ENCODE data around the gene SLC11A1.

Gene SLC11A1

GRCh38 chr2:218381916-218382366 is at the start of gene SLC11A1:
SLC11A1 (plus strand) TSS chr2:218382273; CDS start chr2:218382369, 96 bp downstream.
- no peak for DNase-seq (ENCODE audit: low read depth in 3 of 3)

GRCh38 chr2:218332288-218332687 is 49.8 kb upstream of the SLC11A1 start:
- no peak for DNase-seq (ENCODE audit: low read depth in 3 of 3)

- DNase-seq (ENCODE audit: low read depth in 3 of 3), result no peak
Observed at GRCh38 chr2:218332920-218333645, 49.0 kb upstream of the SLC11A1 start.

- DNase-seq (ENCODE audit: low read depth in 3 of 3), result no peak
Observed at GRCh38 chr2:218334531-218334930, 47.5 kb upstream of the SLC11A1 start.

- no peak for DNase-seq (ENCODE audit: low read depth in 3 of 3)
Observed at GRCh38 chr2:218340656-218341055, 41.4 kb upstream of the SLC11A1 start.

GRCh38 chr2:218341381-218341780 is 40.7 kb upstream of the SLC11A1 start:
- no peak for DNase-seq (ENCODE audit: low read depth in 3 of 3)

- no peak for DNase-seq (ENCODE audit: low read depth in 3 of 3)
Observed at GRCh38 chr2:218342837-218343236, 39.2 kb upstream of the SLC11A1 start.

- DNase-seq (ENCODE audit: low read depth in 3 of 3), result no peak
Observed at GRCh38 chr2:218343591-218343990, 38.5 kb upstream of the SLC11A1 start.

GRCh38 chr2:218344090-218344754 is 37.9 kb upstream of the SLC11A1 start:
- DNase-seq (ENCODE audit: low read depth in 3 of 3), result no peak

GRCh38 chr2:218344755-218345417 is 37.2 kb upstream of the SLC11A1 start:
- no peak for DNase-seq (ENCODE audit: low read depth in 3 of 3)

GRCh38 chr2:218345491-218346236 is 36.4 kb upstream of the SLC11A1 start:
- no peak for DNase-seq (ENCODE audit: low read depth in 3 of 3)

- DNase-seq (ENCODE audit: low read depth in 3 of 3), result no peak
Observed at GRCh38 chr2:218347172-218347571, 34.9 kb upstream of the SLC11A1 start.

- DNase-seq (ENCODE audit: low read depth in 3 of 3), result no peak
Observed at GRCh38 chr2:218354045-218354444, 28.0 kb upstream of the SLC11A1 start.

GRCh38 chr2:218354850-218355443 is 27.1 kb upstream of the SLC11A1 start:
- DNase-seq (ENCODE audit: low read depth in 3 of 3), result no peak

GRCh38 chr2:218357236-218358177 is 24.6 kb upstream of the SLC11A1 start:
- no peak for DNase-seq (ENCODE audit: low read depth in 3 of 3)

GRCh38 chr2:218360453-218360852 is 21.6 kb upstream of the SLC11A1 start:
- DNase-seq (ENCODE audit: low read depth in 3 of 3), result no peak

- DNase-seq (ENCODE audit: low read depth in 3 of 3), result no peak
Observed at GRCh38 chr2:218362606-218363005, 19.5 kb upstream of the SLC11A1 start.

- DNase-seq (ENCODE audit: low read depth in 3 of 3), result no peak
Observed at GRCh38 chr2:218363736-218364135, 18.3 kb upstream of the SLC11A1 start.

- no peak for DNase-seq (ENCODE audit: low read depth in 3 of 3)
Observed at GRCh38 chr2:218364196-218364595, 17.9 kb upstream of the SLC11A1 start.

GRCh38 chr2:218366621-218367414 is 15.3 kb upstream of the SLC11A1 start:
- DNase-seq (ENCODE audit: low read depth in 3 of 3), result no peak
